ENCODE results near the gene SEM1.
"Not testable (repeated sequence)": the region's sequence is repeated elsewhere in the genome, so short reads cannot be mapped to it uniquely, and the experiment has no call there.

Gene SEM1

GRCh38 chr7:96709381-96710228 is at the start of gene SEM1:
Gene SEM1 (minus strand): TSS chr7:96709846. CDS start chr7:96709763, 83 bp downstream.
- peak within 1 kb of the TSS; percentile 92 for H3K4me3 ChIP-seq (ENCODE audit: control insufficient read depth, low read depth, low read length)
- DNase-seq (ENCODE audit: low read depth) = peak; percentile 86
- no peak for TF ChIP-seq CTCF (conservative IDR thresholded peaks at IDR 0.05; ENCODE audit: control insufficient read depth, insufficient read depth, low read depth, low read length)

- not testable (repeated sequence) for H3K4me3 ChIP-seq (ENCODE audit: control insufficient read depth, low read depth, low read length); DNase-seq (ENCODE audit: low read depth)
Observed at GRCh38 chr7:96757880-96758279, 48.2 kb upstream of the SEM1 start.

- no peak for TF ChIP-seq CTCF (conservative IDR thresholded peaks at IDR 0.05; ENCODE audit: control insufficient read depth, insufficient read depth, low read depth, low read length)
- DNase-seq (ENCODE audit: low read depth) = peak; percentile 11
- H3K4me3 ChIP-seq (ENCODE audit: control insufficient read depth, low read depth, low read length) = no peak overlapping the region
Observed at GRCh38 chr7:96747418-96747940, 37.8 kb upstream of the SEM1 start.

- no peak for TF ChIP-seq CTCF (conservative IDR thresholded peaks at IDR 0.05; ENCODE audit: control insufficient read depth, insufficient read depth, low read depth, low read length)
- DNase-seq (ENCODE audit: low read depth) = no peak
Observed at GRCh38 chr7:96740130-96740529, 30.5 kb upstream of the SEM1 start.

GRCh38 chr7:96739609-96740008 is 30.0 kb upstream of the SEM1 start:
- no peak for TF ChIP-seq CTCF (conservative IDR thresholded peaks at IDR 0.05; ENCODE audit: control insufficient read depth, insufficient read depth, low read depth, low read length)
- DNase-seq (ENCODE audit: low read depth) = no peak
- no peak overlapping the region for H3K4me3 ChIP-seq (ENCODE audit: control insufficient read depth, low read depth, low read length)

More at GRCh38 chr7:96740130-96740529, 30.5 kb upstream of the SEM1 start:
- no peak overlapping the region for H3K4me3 ChIP-seq (ENCODE audit: control insufficient read depth, low read depth, low read length)

GRCh38 chr7:96739167-96739566 is 29.5 kb upstream of the SEM1 start:
- H3K4me3 ChIP-seq (ENCODE audit: control insufficient read depth, low read depth, low read length) = no peak overlapping the region
- no peak for DNase-seq (ENCODE audit: low read depth)
- TF ChIP-seq CTCF (conservative IDR thresholded peaks at IDR 0.05; ENCODE audit: control insufficient read depth, insufficient read depth, low read depth, low read length) = no peak

GRCh38 chr7:96738705-96739104 is 29.1 kb upstream of the SEM1 start:
- TF ChIP-seq CTCF (conservative IDR thresholded peaks at IDR 0.05; ENCODE audit: control insufficient read depth, insufficient read depth, low read depth, low read length) = no peak
- no peak overlapping the region for H3K4me3 ChIP-seq (ENCODE audit: control insufficient read depth, low read depth, low read length)
- no peak for DNase-seq (ENCODE audit: low read depth)

Data from fibroblast of mammary gland (primary cell).